SK-N-SH (cell line): ENCODE measurements around the gene GULP1. TPM values are rescaled to one million over a fixed set of nuclear protein-coding genes. Genes with fewer than 3 reads are reported as not detected.

ENCODE experiments used
- CTCF ChIA-PET: fragments of 300-600, 350-600 bp; formaldehyde crosslinking; extraction: SDS; loops from one replicate; lab custom pipeline; 2021; lab: Yijun Ruan, JAX
- POLR2A ChIA-PET: fragments of 350-600 bp; sonication (Branson Sonifier 250); formaldehyde crosslinking; extraction: SDS; loops from one replicate; lab custom pipeline; 2020; ENCODE audit warnings: antibody characterized with exemption, inconsistent platforms; lab: Yijun Ruan, JAX
- DNase-seq: peaks from one replicate; pipeline ENCODE4 v3.0.0; 2012
- H2AFZ ChIP-seq: fragments of 200-600 bp; sonication (generic); 2 replicates; pipeline ENCODE4 v1.8.1; 2016; ENCODE audit warnings: antibody characterized with exemption, mild to moderate bottlenecking, low read depth
- H3F3A ChIP-seq: fragments of 200-600 bp; sonication (generic); replicated peaks from 2 replicates; pipeline ENCODE3; 2016; ENCODE audit warnings: antibody characterized with exemption, mild to moderate bottlenecking; ENCODE audit not compliant: insufficient read depth
- H3K27ac ChIP-seq, 2 experiments: fragments of 200-500 bp in 1 of 2; fragments of 200-600 bp in 1 of 2; sonication (Bioruptor generic) in 1 of 2; sonication (generic), shearing (Covaris generic) in 1 of 2; 2 replicates each; pipeline versions ENCODE4 v1.5.1 to v1.6.1; 2014 to 2016; ENCODE audit warnings: low read depth in 2 of 2, inconsistent platforms in 1 of 2, low read length in 1 of 2, mild to moderate bottlenecking in 1 of 2, mixed read lengths in 1 of 2
- H3K27me3 ChIP-seq: fragments of 200-600 bp; sonication (generic), shearing (Covaris generic); 2 replicates; pipeline ENCODE4 v1.6.1; 2016; ENCODE audit warnings: mixed run types; ENCODE audit not compliant: insufficient read depth
- H3K36me3 ChIP-seq, 2 experiments: fragments of 200-500 bp in 1 of 2; fragments of 200-600 bp in 1 of 2; sonication (Bioruptor generic) in 1 of 2; sonication (generic) in 1 of 2; replicated peaks in 1 of 2; 2 replicates each; pipeline versions ENCODE3 to v1.5.1; 2014 to 2016; ENCODE audit warnings: low read length in 1 of 2, mild to moderate bottlenecking in 1 of 2; ENCODE audit not compliant: insufficient read depth in 2 of 2, control insufficient read depth in 1 of 2
- H3K4me1 ChIP-seq, 2 experiments: fragments of 200-500 bp in 1 of 2; fragments of 200-600 bp in 1 of 2; sonication (Bioruptor generic) in 1 of 2; sonication (generic), shearing (Covaris generic) in 1 of 2; 2 replicates each; pipeline versions ENCODE4 v1.5.1 to v1.6.1; 2014 to 2016; ENCODE audit warnings: low read depth in 1 of 2, low read length in 1 of 2, mixed run types in 1 of 2; ENCODE audit not compliant: insufficient read depth in 2 of 2, control insufficient read depth in 1 of 2
- H3K4me2 ChIP-seq: fragments of 200-600 bp; sonication (generic), shearing (Covaris generic); 2 replicates; pipeline ENCODE4 v1.6.1; 2017; ENCODE audit warnings: mixed run types
- H3K4me3 ChIP-seq, 2 experiments: fragments of 200-500 bp in 1 of 2; fragments of 200-600 bp in 1 of 2; sonication (Bioruptor generic) in 1 of 2; sonication (generic), shearing (Covaris generic) in 1 of 2; 2 replicates each; pipeline versions ENCODE4 v1.5.1 to v1.8.1; 2014 to 2016; ENCODE audit warnings: low read depth in 2 of 2, inconsistent platforms in 1 of 2, low read length in 1 of 2, mild to moderate bottlenecking in 1 of 2, mixed read lengths in 1 of 2, moderate library complexity in 1 of 2
- H3K79me2 ChIP-seq: fragments of 200-600 bp; sonication (generic); 2 replicates; pipeline ENCODE4 v1.8.1; 2017; ENCODE audit warnings: mild to moderate bottlenecking; ENCODE audit not compliant: insufficient read depth
- H3K9ac ChIP-seq: fragments of 200-600 bp; sonication (generic); 2 replicates; pipeline ENCODE4 v1.6.1; 2017; ENCODE audit warnings: mixed run types
- H3K9me2 ChIP-seq: fragments of 200-600 bp; sonication (generic); 2 replicates; pipeline ENCODE4 v1.6.1; 2017; ENCODE audit warnings: mixed run types
- H3K9me3 ChIP-seq: fragments of 200-600 bp; sonication (generic); 2 replicates; pipeline ENCODE4 v1.6.1; 2017; ENCODE audit warnings: mixed run types, mild to moderate bottlenecking, moderate library complexity
- H4K20me1 ChIP-seq: fragments of 200-600 bp; sonication (generic); 2 replicates; pipeline ENCODE4 v1.6.1; 2017; ENCODE audit warnings: mild to moderate bottlenecking, mixed run types; ENCODE audit not compliant: insufficient read depth
- ELF1 ChIP-seq: IDR thresholded peaks from 2 replicates; pipeline ENCODE4 v1.4.0; 2012
- EP300 ChIP-seq, 2 experiments: IDR thresholded peaks; 2 replicates each; pipeline versions ENCODE4 v1.4.0 to v1.6.1; 2012; ENCODE audit warnings: borderline replicate concordance in 1 of 2, low read depth in 1 of 2, low read length in 1 of 2
- EZH2phosphoT487 ChIP-seq: fragments of 200-600 bp; sonication (generic); IDR thresholded peaks from 2 replicates; pipeline ENCODE4 v1.6.1; 2017; ENCODE audit warnings: low read depth, mixed run types, mild to moderate bottlenecking, antibody characterized with exemption, moderate library complexity, borderline replicate concordance
- GABPA ChIP-seq: IDR thresholded peaks from 2 replicates; pipeline ENCODE4 v1.4.0; 2012; ENCODE audit warnings: low read depth, mild to moderate bottlenecking
- MXI1 ChIP-seq: IDR thresholded peaks from 2 replicates; pipeline ENCODE4 v1.6.1; 2012; ENCODE audit warnings: mild to moderate bottlenecking, low read depth, low read length, improper control_type of control experiment
- NFIC ChIP-seq: IDR thresholded peaks from 2 replicates; pipeline ENCODE4 v1.4.0; 2012; ENCODE audit warnings: borderline replicate concordance
- RFX5 ChIP-seq: IDR thresholded peaks from 2 replicates; pipeline ENCODE4 v1.6.1; 2012; ENCODE audit warnings: mild to moderate bottlenecking, improper control_type of control experiment, low read length
- RXRA ChIP-seq: IDR thresholded peaks from 2 replicates; pipeline ENCODE4 v1.4.0; 2012; ENCODE audit warnings: low read depth, mild to moderate bottlenecking, borderline replicate concordance
- SIN3A ChIP-seq: IDR thresholded peaks from 2 replicates; pipeline ENCODE4 v1.6.1; 2012; ENCODE audit warnings: low read depth, mild to moderate bottlenecking, low read length, moderate library complexity, borderline replicate concordance
- WGBS: methylation state at CpG from one replicate; pipeline ENCODE4 v1.1.6; 2017; ENCODE audit warnings: low lambda C conversion rate; 5-methylcytosine and 5-hydroxymethylcytosine counted together
- polyA plus RNA-seq, 3 experiments: library from polyadenylated mRNA; depleted of rRNA; stranded (reverse); fragments of >200 nt; gene quantifications; 2 replicates each; pipeline ENCODE4 v1.2.3, GENCODE V29; 2012
- TF ChIP-seq, protein P1 (sequence below): IDR thresholded peaks from 2 replicates; pipeline ENCODE4; 2012
- TF ChIP-seq, protein P2 (sequence below): fragments of 150-350 bp; IDR thresholded peaks from 2 replicates; pipeline ENCODE4 v1.6.1; 2017; ENCODE audit warnings: antibody characterized with exemption, low read length, low read depth, borderline replicate concordance
- TF ChIP-seq, protein P3 (sequence below): fragments of 200-600 bp; sonication (generic); IDR thresholded peaks from 2 replicates; pipeline ENCODE4 v1.6.1; 2017; ENCODE audit warnings: antibody characterized with exemption, mild to moderate bottlenecking, moderate library complexity
- TF ChIP-seq, protein P4 (sequence below): IDR thresholded peaks from 2 replicates; pipeline ENCODE4 v1.6.1; 2012; ENCODE audit warnings: mild to moderate bottlenecking, low read depth, low read length, moderate library complexity
- TF ChIP-seq, protein P5 (sequence below): IDR thresholded peaks from 2 replicates; pipeline ENCODE4 v1.4.0; 2012; ENCODE audit warnings: low read depth
- TF ChIP-seq, protein P6 (sequence below): fragments of 150-350 bp; IDR thresholded peaks from 2 replicates; pipeline ENCODE4 v1.6.1; 2016; ENCODE audit warnings: mild to moderate bottlenecking, low read depth, low read length

GULP1 gene
- polyA plus RNA-seq, 1 of the 3 experiments (the other 2 are of a cell fraction) = 33.8 TPM

DNA sequence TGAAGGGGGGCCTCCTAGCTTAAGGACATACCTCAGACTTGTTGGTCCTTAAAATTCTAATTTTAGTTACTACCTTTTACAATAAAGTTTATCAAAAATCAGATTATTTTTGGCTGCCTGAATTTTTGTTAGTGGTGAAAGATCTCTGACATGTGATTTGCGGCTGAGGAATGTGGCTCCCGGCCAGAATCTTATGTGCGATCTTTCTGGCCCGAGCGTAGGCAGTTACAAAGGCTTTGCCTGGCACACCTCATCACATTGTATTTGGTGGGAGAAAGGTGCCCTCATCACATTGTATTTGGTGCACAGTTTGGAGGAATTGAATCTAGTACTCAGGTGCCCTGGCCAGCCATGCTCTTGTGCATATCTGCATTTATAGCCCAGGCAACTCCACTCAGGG, 289.1 kb downstream of the GULP1 start:
- POLR2A ChIA-PET = no interaction called here
- Histone ChIP-seq H3K9ac (no peak overlapping the region), H3K4me3 (no peak overlapping the region), H3K4me1 (peaks cover 0 to 3% of the 10 kb centered on the region in 2 experiments; a peak in 2 of 4 replicates), H3K36me3 (peaks cover 5 to 25% of the 10 kb centered on the region in 2 experiments), H3K9me2 (no peaks in the 10 kb centered on the region), H3F3A (no peaks in the 10 kb centered on the region), H3K79me2 (no peaks in the 10 kb centered on the region), H3K9me3 (no peaks in the 10 kb centered on the region), H4K20me1 (no peaks in the 10 kb centered on the region), H3K27me3 (no peaks in the 10 kb centered on the region), H2AFZ (no peak overlapping the region), H3K4me2 (no peak overlapping the region), H3K27ac (no peak overlapping the region)
- CTCF ChIA-PET = no interaction called here
- DNase-seq = no peak
- 95% methylated on average over 5 of the region's 5 CpGs for whole genome bisulfite sequencing
- TF ChIP-seq NFIC = no peak
- TF ChIP-seq EP300 (IDR thresholded peaks at IDR 0.05; ENCODE audit: borderline replicate concordance in 1 of 2, low read depth in 1 of 2, low read length in 1 of 2) = no peak
- no peak for TF ChIP-seq SIN3A
- TF ChIP-seq, protein P1, sequence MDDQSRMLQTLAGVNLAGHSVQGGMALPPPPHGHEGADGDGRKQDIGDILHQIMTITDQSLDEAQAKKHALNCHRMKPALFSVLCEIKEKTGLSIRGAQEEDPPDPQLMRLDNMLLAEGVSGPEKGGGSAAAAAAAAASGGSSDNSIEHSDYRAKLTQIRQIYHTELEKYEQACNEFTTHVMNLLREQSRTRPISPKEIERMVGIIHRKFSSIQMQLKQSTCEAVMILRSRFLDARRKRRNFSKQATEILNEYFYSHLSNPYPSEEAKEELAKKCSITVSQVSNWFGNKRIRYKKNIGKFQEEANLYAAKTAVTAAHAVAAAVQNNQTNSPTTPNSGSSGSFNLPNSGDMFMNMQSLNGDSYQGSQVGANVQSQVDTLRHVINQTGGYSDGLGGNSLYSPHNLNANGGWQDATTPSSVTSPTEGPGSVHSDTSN = no peak
- TF ChIP-seq, protein P2, sequence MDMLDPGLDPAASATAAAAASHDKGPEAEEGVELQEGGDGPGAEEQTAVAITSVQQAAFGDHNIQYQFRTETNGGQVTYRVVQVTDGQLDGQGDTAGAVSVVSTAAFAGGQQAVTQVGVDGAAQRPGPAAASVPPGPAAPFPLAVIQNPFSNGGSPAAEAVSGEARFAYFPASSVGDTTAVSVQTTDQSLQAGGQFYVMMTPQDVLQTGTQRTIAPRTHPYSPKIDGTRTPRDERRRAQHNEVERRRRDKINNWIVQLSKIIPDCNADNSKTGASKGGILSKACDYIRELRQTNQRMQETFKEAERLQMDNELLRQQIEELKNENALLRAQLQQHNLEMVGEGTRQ = no peak
- TF ChIP-seq, protein P3, sequence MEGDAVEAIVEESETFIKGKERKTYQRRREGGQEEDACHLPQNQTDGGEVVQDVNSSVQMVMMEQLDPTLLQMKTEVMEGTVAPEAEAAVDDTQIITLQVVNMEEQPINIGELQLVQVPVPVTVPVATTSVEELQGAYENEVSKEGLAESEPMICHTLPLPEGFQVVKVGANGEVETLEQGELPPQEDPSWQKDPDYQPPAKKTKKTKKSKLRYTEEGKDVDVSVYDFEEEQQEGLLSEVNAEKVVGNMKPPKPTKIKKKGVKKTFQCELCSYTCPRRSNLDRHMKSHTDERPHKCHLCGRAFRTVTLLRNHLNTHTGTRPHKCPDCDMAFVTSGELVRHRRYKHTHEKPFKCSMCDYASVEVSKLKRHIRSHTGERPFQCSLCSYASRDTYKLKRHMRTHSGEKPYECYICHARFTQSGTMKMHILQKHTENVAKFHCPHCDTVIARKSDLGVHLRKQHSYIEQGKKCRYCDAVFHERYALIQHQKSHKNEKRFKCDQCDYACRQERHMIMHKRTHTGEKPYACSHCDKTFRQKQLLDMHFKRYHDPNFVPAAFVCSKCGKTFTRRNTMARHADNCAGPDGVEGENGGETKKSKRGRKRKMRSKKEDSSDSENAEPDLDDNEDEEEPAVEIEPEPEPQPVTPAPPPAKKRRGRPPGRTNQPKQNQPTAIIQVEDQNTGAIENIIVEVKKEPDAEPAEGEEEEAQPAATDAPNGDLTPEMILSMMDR = no peak
- no peak for TF ChIP-seq GABPA
- TF ChIP-seq RFX5 = no peak
- TF ChIP-seq RXRA = no peak
- TF ChIP-seq ELF1 = no peak
- no peak for TF ChIP-seq EZH2phosphoT487
- TF ChIP-seq, protein P4, sequence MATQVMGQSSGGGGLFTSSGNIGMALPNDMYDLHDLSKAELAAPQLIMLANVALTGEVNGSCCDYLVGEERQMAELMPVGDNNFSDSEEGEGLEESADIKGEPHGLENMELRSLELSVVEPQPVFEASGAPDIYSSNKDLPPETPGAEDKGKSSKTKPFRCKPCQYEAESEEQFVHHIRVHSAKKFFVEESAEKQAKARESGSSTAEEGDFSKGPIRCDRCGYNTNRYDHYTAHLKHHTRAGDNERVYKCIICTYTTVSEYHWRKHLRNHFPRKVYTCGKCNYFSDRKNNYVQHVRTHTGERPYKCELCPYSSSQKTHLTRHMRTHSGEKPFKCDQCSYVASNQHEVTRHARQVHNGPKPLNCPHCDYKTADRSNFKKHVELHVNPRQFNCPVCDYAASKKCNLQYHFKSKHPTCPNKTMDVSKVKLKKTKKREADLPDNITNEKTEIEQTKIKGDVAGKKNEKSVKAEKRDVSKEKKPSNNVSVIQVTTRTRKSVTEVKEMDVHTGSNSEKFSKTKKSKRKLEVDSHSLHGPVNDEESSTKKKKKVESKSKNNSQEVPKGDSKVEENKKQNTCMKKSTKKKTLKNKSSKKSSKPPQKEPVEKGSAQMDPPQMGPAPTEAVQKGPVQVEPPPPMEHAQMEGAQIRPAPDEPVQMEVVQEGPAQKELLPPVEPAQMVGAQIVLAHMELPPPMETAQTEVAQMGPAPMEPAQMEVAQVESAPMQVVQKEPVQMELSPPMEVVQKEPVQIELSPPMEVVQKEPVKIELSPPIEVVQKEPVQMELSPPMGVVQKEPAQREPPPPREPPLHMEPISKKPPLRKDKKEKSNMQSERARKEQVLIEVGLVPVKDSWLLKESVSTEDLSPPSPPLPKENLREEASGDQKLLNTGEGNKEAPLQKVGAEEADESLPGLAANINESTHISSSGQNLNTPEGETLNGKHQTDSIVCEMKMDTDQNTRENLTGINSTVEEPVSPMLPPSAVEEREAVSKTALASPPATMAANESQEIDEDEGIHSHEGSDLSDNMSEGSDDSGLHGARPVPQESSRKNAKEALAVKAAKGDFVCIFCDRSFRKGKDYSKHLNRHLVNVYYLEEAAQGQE = no peak
- TF ChIP-seq, protein P5, sequence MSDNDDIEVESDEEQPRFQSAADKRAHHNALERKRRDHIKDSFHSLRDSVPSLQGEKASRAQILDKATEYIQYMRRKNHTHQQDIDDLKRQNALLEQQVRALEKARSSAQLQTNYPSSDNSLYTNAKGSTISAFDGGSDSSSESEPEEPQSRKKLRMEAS = no peak
- TF ChIP-seq, protein P6, sequence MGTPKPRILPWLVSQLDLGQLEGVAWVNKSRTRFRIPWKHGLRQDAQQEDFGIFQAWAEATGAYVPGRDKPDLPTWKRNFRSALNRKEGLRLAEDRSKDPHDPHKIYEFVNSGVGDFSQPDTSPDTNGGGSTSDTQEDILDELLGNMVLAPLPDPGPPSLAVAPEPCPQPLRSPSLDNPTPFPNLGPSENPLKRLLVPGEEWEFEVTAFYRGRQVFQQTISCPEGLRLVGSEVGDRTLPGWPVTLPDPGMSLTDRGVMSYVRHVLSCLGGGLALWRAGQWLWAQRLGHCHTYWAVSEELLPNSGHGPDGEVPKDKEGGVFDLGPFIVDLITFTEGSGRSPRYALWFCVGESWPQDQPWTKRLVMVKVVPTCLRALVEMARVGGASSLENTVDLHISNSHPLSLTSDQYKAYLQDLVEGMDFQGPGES = no peak
- TF ChIP-seq MXI1 = no peak
